Suprapubic skin (tissue), 4 donors: ENCODE data around the gene TTLL1. TPM values are rescaled to one million over a fixed set of nuclear protein-coding genes. Genes with fewer than 3 reads are reported as not detected.

Experiments used
- DNase-seq, 2 donors: peaks; one replicate each; pipeline ENCODE4 v3.0.0-alpha.2; 2019; ENCODE audit warnings: low spot score in 2 of 2
- H3K27ac ChIP-seq: fragments of 200-600 bp; sonication (generic); one replicate; pipeline ENCODE4 v1.5.1; 2019
- H3K27me3 ChIP-seq: fragments of 200-600 bp; sonication (generic); one replicate; pipeline ENCODE4 v1.5.1; 2019
- H3K36me3 ChIP-seq: fragments of 200-600 bp; sonication (generic); one replicate; pipeline ENCODE4 v1.5.1; 2019
- H3K4me1 ChIP-seq: fragments of 200-600 bp; sonication (generic); one replicate; pipeline ENCODE4 v1.5.1; 2019
- H3K4me3 ChIP-seq: fragments of 200-600 bp; sonication (generic); one replicate; pipeline ENCODE4 v1.5.1; 2019; ENCODE audit warnings: mild to moderate bottlenecking
- H3K9me3 ChIP-seq: fragments of 200-600 bp; sonication (generic); one replicate; pipeline ENCODE4 v1.5.1; 2019
- CTCF ChIP-seq, 2 donors: fragments of 200-600 bp in 1 of 2; fragments of 450-650 bp in 1 of 2; sonication (generic) in 1 of 2; IDR thresholded peaks; one replicate each; pipeline ENCODE4 v1.5.1; 2016 to 2019; ENCODE audit warnings: antibody characterized with exemption in 2 of 2, mild to moderate bottlenecking in 1 of 2, moderate library complexity in 1 of 2
- EP300 ChIP-seq: sonication (generic); formaldehyde crosslinking; IDR thresholded peaks from one replicate; pipeline ENCODE4 v1.6.1; 2017; ENCODE audit warnings: antibody characterized with exemption
- POLR2A ChIP-seq, 2 donors: fragments of 450-650 bp; IDR thresholded peaks; one replicate each; pipeline ENCODE4 v1.6.1; 2017; ENCODE audit warnings: antibody characterized with exemption in 2 of 2, mild to moderate bottlenecking in 2 of 2, moderate library complexity in 2 of 2
- POLR2AphosphoS5 ChIP-seq, 3 donors: sonication (generic); formaldehyde crosslinking; IDR thresholded peaks; one replicate each; pipeline ENCODE4 v1.6.1; 2017; ENCODE audit warnings: antibody characterized with exemption in 3 of 3
- WGBS: methylation state at CpG from one replicate; pipeline ENCODE4 v1.1.5; 2018; 5-methylcytosine and 5-hydroxymethylcytosine counted together
- total RNA-seq, 4 donors: library from RNA; depleted of rRNA; stranded (reverse); fragments of >200 nt; gene quantifications; one replicate each; pipeline ENCODE4 v1.1.0, GENCODE V29; 2016

TTLL1 gene
- total RNA-seq, 4 donors from 2014 or later: 4.3 to 8.7 (median 5.0) TPM

GRCh38 chr22:43094085-43094484, 4.9 kb upstream of the TTLL1 start:
- Histone ChIP-seq H3K4me1 (peaks cover 20% of the 10 kb centered on the region), H3K36me3 (no peaks in the 10 kb centered on the region), H3K9me3 (peaks cover 4% of the 10 kb centered on the region), H3K27ac (no peak overlapping the region), H3K27me3 (no peaks in the 10 kb centered on the region), H3K4me3 (no peak overlapping the region)
- no peak for DNase-seq
- 38% methylated on average over 5 of the region's 7 CpGs for WGBS
- no peak for TF ChIP-seq EP300
- no peak for TF ChIP-seq POLR2A (IDR thresholded peaks at IDR 0.05)
- no peak for TF ChIP-seq POLR2AphosphoS5 (IDR thresholded peaks at IDR 0.05)
- no peak for TF ChIP-seq CTCF (IDR thresholded peaks at IDR 0.05)

GRCh38 chr22:43092085-43092484, 2.9 kb upstream of the TTLL1 start:
- Histone ChIP-seq H3K27ac (no peak overlapping the region), H3K27me3 (no peaks in the 10 kb centered on the region), H3K4me3 (no peak overlapping the region), H3K36me3 (no peaks in the 10 kb centered on the region), H3K9me3 (peaks cover 4% of the 10 kb centered on the region), H3K4me1 (peaks cover 24% of the 10 kb centered on the region)
- 77% methylated on average over 9 of the region's 9 CpGs for WGBS
- no peak for DNase-seq
- no peak for TF ChIP-seq CTCF (IDR thresholded peaks at IDR 0.05)
- TF ChIP-seq POLR2AphosphoS5 (IDR thresholded peaks at IDR 0.05): no peak
- TF ChIP-seq POLR2A (IDR thresholded peaks at IDR 0.05): no peak
- no peak for TF ChIP-seq EP300

GRCh38 chr22:43090130-43090789, 1.1 kb upstream of the TTLL1 start:
- H3K36me3 ChIP-seq: no peaks in the 10 kb centered on the region
- no peak overlapping the region for H3K4me3 ChIP-seq
- H3K27ac ChIP-seq: no peak overlapping the region
- no peaks in the 10 kb centered on the region for H3K9me3 ChIP-seq
- 40% methylated on average over 6 of the region's 6 CpGs for WGBS
- H3K27me3 ChIP-seq: no peaks in the 10 kb centered on the region
- no peak for TF ChIP-seq EP300
- TF ChIP-seq CTCF (IDR thresholded peaks at IDR 0.05): peak in 1 of 2 donors; percentile 26
- peaks cover 24% of the 10 kb centered on the region for H3K4me1 ChIP-seq
- DNase-seq: no peak

- WGBS: 51% methylated on average over 9 of the region's 9 CpGs
- no peak for DNase-seq
- H3K27me3 ChIP-seq: no peaks in the 10 kb centered on the region
- H3K4me3 ChIP-seq: peak overlapping the region; percentile 62
- no peaks in the 10 kb centered on the region for H3K9me3 ChIP-seq
- peak overlapping the region; percentile 63 for H3K27ac ChIP-seq
- peaks cover 16% of the 10 kb centered on the region for H3K4me1 ChIP-seq
- no peak for TF ChIP-seq POLR2AphosphoS5 (IDR thresholded peaks at IDR 0.05)
- TF ChIP-seq EP300: no peak
- TF ChIP-seq POLR2A (IDR thresholded peaks at IDR 0.05): no peak
- TF ChIP-seq CTCF (IDR thresholded peaks at IDR 0.05): no peak
- H3K36me3 ChIP-seq: no peaks in the 10 kb centered on the region
Observed at GRCh38 chr22:43088627-43088983, 586 bp downstream of the TTLL1 start.

- H3K27me3 ChIP-seq: no peaks in the 10 kb centered on the region
- H3K4me1 ChIP-seq: peaks cover 16% of the 10 kb centered on the region
- no peak for TF ChIP-seq EP300
- TF ChIP-seq CTCF (IDR thresholded peaks at IDR 0.05): no peak
- no peak for TF ChIP-seq POLR2A (IDR thresholded peaks at IDR 0.05)
- no peak for TF ChIP-seq POLR2AphosphoS5 (IDR thresholded peaks at IDR 0.05)
- no peak overlapping the region for H3K4me3 ChIP-seq
- no peak overlapping the region for H3K27ac ChIP-seq
- 67% methylated on average over 19 of the region's 19 CpGs for WGBS
- no peaks in the 10 kb centered on the region for H3K36me3 ChIP-seq
- no peaks in the 10 kb centered on the region for H3K9me3 ChIP-seq
- DNase-seq: no peak
Observed at GRCh38 chr22:43085658-43086606, 3.3 kb downstream of the TTLL1 start.
